D721Med (cell line): ENCODE results near the gene SLC35D1.
"Not testable (repeated sequence)": the region's sequence is repeated elsewhere in the genome, so short reads cannot be mapped to it uniquely, and the experiment has no call there.

ENCODE experiments used
- DNase-seq: peaks from one replicate; pipeline ENCODE4 v3.0.0; 2011; ENCODE audit warnings: low spot score; ENCODE audit not compliant: insufficient read length
- FAIRE-seq: peaks from 2 replicates; lab custom pipeline; 2011; peaks lifted over from hg19 to GRCh38; lab: Jason Lieb, UNC
- TF ChIP-seq, protein P1 (sequence below): IDR thresholded peaks from 2 replicates; pipeline ENCODE4 v1.5.1; 2012; ENCODE audit warnings: mild to moderate bottlenecking, control low read depth; ENCODE audit not compliant: insufficient read depth; ENCODE audit errors: missing control alignments

The SLC35D1 gene

DNA sequence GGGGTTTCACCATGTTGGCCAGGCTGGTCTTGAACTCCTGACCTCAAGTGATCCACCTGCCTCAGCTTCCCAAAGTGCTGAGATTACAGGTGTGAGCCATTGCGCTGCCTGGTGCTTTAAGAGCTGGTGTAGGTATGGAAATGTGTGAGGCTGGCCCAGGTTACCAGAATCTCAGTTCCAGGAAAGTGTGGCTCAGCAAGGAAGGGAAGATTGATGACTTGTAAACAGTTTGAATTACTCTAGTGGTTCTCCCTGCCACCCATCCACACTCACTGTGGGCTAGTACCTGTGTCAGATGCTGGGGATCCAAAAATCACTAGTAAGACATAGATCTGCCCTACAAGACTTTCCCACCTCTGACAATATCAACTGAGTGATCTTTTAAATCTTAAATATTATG, 34.5 kb upstream of the SLC35D1 start:
- DNase-seq (no peak), FAIRE-seq (no peak)
- TF ChIP-seq, protein P1, sequence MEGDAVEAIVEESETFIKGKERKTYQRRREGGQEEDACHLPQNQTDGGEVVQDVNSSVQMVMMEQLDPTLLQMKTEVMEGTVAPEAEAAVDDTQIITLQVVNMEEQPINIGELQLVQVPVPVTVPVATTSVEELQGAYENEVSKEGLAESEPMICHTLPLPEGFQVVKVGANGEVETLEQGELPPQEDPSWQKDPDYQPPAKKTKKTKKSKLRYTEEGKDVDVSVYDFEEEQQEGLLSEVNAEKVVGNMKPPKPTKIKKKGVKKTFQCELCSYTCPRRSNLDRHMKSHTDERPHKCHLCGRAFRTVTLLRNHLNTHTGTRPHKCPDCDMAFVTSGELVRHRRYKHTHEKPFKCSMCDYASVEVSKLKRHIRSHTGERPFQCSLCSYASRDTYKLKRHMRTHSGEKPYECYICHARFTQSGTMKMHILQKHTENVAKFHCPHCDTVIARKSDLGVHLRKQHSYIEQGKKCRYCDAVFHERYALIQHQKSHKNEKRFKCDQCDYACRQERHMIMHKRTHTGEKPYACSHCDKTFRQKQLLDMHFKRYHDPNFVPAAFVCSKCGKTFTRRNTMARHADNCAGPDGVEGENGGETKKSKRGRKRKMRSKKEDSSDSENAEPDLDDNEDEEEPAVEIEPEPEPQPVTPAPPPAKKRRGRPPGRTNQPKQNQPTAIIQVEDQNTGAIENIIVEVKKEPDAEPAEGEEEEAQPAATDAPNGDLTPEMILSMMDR = no peak

GRCh38 chr1:67085326-67085725, 31.4 kb upstream of the SLC35D1 start:
- TF ChIP-seq, protein P1 = no peak
- FAIRE-seq (no peak), DNase-seq (no peak)

DNA sequence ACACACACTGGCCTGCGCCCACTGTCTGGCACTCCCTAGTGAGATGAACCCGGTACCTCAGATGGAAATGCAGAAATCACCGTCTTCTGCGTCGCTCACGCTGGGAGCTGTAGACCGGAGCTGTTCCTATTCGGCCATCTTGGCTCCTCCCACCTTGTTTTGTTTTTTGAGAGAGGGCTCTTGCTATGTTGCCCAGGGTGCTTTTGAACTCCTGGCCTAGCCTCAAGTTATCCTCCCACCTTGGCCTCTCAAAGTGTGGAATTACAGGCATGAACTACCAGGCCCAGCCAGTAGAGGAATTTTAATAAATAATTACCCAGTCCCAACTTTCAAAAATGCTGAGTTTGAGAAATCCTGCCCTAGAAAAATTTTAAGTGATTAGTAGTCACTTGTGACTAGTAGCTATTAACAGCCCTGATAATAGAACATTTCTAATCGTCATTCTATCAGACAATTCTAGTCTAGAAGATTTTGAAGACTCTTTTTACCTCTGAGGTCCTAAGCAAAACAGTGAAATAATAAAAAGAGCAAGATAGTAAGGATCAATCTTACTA, 30.9 kb upstream of the SLC35D1 start:
- no peak for FAIRE-seq
- TF ChIP-seq, protein P1 = no peak
- DNase-seq = no peak

GRCh38 chr1:67078291-67078690, 24.3 kb upstream of the SLC35D1 start:
- no peak for DNase-seq
- no peak for FAIRE-seq
- TF ChIP-seq, protein P1 = no peak

- DNase-seq (no peak), FAIRE-seq (no peak)
- TF ChIP-seq, protein P1 = no peak
Measured at GRCh38 chr1:67077593-67077992, 23.6 kb upstream of the SLC35D1 start.

- TF ChIP-seq, protein P1 = no peak
Measured at GRCh38 chr1:67072749-67073148, 18.8 kb upstream of the SLC35D1 start.

GRCh38 chr1:67067655-67068054, 13.7 kb upstream of the SLC35D1 start:
- DNase-seq = not testable (repeated sequence)

More at GRCh38 chr1:67072749-67073148, 18.8 kb upstream of the SLC35D1 start:
- DNase-seq (no peak), FAIRE-seq (no peak)

GRCh38 chr1:67062412-67062811, 8.5 kb upstream of the SLC35D1 start:
- DNase-seq (no peak), FAIRE-seq (no peak)
- TF ChIP-seq, protein P1 = no peak

More at GRCh38 chr1:67067655-67068054, 13.7 kb upstream of the SLC35D1 start:
- FAIRE-seq = not testable (repeated sequence)
